Measurements from ENCODE around the gene BCL11A.

GRCh38 chr2:60583604-60584003 is 30.1 kb upstream of the BCL11A start:
- no peak for TF ChIP-seq POLR2AphosphoS5 (IDR thresholded peaks at IDR 0.05)
- TF ChIP-seq, protein P1, sequence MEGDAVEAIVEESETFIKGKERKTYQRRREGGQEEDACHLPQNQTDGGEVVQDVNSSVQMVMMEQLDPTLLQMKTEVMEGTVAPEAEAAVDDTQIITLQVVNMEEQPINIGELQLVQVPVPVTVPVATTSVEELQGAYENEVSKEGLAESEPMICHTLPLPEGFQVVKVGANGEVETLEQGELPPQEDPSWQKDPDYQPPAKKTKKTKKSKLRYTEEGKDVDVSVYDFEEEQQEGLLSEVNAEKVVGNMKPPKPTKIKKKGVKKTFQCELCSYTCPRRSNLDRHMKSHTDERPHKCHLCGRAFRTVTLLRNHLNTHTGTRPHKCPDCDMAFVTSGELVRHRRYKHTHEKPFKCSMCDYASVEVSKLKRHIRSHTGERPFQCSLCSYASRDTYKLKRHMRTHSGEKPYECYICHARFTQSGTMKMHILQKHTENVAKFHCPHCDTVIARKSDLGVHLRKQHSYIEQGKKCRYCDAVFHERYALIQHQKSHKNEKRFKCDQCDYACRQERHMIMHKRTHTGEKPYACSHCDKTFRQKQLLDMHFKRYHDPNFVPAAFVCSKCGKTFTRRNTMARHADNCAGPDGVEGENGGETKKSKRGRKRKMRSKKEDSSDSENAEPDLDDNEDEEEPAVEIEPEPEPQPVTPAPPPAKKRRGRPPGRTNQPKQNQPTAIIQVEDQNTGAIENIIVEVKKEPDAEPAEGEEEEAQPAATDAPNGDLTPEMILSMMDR (IDR thresholded peaks at IDR 0.05) = no peak
